Fibroblast of lung (primary cell): ENCODE data around the gene POM121C.
"Not testable (repeated sequence)": the region's sequence is repeated elsewhere in the genome, so short reads cannot be mapped to it uniquely, and the experiment has no call there.

ENCODE experiments used
- EZH2 ChIP-seq: IDR thresholded peaks from 2 replicates; pipeline ENCODE4 v1.5.1; 2012; ENCODE audit warnings: low read length, control low read depth, mild to moderate bottlenecking; ENCODE audit errors: missing control alignments
- TF ChIP-seq, protein P1 (sequence below), 2 donors: IDR thresholded peaks in 1 of 2; conservative IDR thresholded peaks in 1 of 2; 1 replicate in 1 of 2; 2 replicates in 1 of 2; pipeline ENCODE4 v1.5.1; 2011 to 2012; ENCODE audit warnings: low read length in 2 of 2, control low read depth in 1 of 2, inconsistent platforms in 1 of 2, low read depth in 1 of 2, mild to moderate bottlenecking in 1 of 2

GRCh38 chr7:75414204-75414603 is 71.9 kb downstream of the POM121C start:
- TF ChIP-seq, protein P1, sequence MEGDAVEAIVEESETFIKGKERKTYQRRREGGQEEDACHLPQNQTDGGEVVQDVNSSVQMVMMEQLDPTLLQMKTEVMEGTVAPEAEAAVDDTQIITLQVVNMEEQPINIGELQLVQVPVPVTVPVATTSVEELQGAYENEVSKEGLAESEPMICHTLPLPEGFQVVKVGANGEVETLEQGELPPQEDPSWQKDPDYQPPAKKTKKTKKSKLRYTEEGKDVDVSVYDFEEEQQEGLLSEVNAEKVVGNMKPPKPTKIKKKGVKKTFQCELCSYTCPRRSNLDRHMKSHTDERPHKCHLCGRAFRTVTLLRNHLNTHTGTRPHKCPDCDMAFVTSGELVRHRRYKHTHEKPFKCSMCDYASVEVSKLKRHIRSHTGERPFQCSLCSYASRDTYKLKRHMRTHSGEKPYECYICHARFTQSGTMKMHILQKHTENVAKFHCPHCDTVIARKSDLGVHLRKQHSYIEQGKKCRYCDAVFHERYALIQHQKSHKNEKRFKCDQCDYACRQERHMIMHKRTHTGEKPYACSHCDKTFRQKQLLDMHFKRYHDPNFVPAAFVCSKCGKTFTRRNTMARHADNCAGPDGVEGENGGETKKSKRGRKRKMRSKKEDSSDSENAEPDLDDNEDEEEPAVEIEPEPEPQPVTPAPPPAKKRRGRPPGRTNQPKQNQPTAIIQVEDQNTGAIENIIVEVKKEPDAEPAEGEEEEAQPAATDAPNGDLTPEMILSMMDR (conservative IDR thresholded peaks at IDR 0.05 in 1 of 2, IDR thresholded peaks at IDR 0.05 in 1 of 2; ENCODE audit: low read depth in 1 of 2, low read length in 2 of 2), result not testable (repeated sequence)
- TF ChIP-seq EZH2, result not testable (repeated sequence)
